MCF 10A (cell line): Measurements from ENCODE around the gene KIF5B. TPM values are rescaled to one million over a fixed set of nuclear protein-coding genes. Genes with fewer than 3 reads are reported as not detected.
"Not testable (repeated sequence)": the region's sequence is repeated elsewhere in the genome, so short reads cannot be mapped to it uniquely, and the experiment has no call there.

Experiments
- BruUV-seq: library from RNA; stranded (reverse); fragments of 400-500 nt; replicated peaks from 2 replicates; lab custom pipeline; 2021; lab: Mats Ljungman, UMichigan
- CTCF ChIA-PET: fragments of 300-600 bp; sonication (Branson Sonifier 250); formaldehyde crosslinking; extraction: SDS; loops from one replicate; lab custom pipeline; 2021; ENCODE audit warnings: antibody characterized with exemption, inconsistent platforms; lab: Yijun Ruan, JAX
- POLR2A ChIA-PET: fragments of 300-600, 350-650 bp; sonication (Branson Sonifier 250); formaldehyde crosslinking; extraction: SDS; loops from one replicate; lab custom pipeline; 2020; ENCODE audit warnings: antibody characterized with exemption, inconsistent platforms; lab: Yijun Ruan, JAX
- DNase-seq: peaks from one replicate; pipeline ENCODE4 v3.0.0-alpha.2; 2018; ENCODE audit not compliant: unreplicated experiment
- H3K27ac Mint-ChIP-seq: one replicate; pipeline ENCODE4 v1.8.0; 2022; ENCODE audit warnings: mild to moderate bottlenecking, low read depth, mixed read lengths; ENCODE audit not compliant: unreplicated experiment
- H3K27me3 Mint-ChIP-seq: one replicate; pipeline ENCODE4 v1.8.0; 2022; ENCODE audit warnings: mixed read lengths; ENCODE audit not compliant: insufficient read depth, unreplicated experiment
- H3K36me3 Mint-ChIP-seq: one replicate; pipeline ENCODE4 v1.8.0; 2022; ENCODE audit warnings: mild to moderate bottlenecking, moderate library complexity, mixed read lengths; ENCODE audit not compliant: insufficient read depth, unreplicated experiment
- H3K4me1 Mint-ChIP-seq: one replicate; pipeline ENCODE4 v1.8.0; 2022; ENCODE audit warnings: mixed read lengths; ENCODE audit not compliant: insufficient read depth, unreplicated experiment
- H3K4me3 Mint-ChIP-seq: one replicate; pipeline ENCODE4 v1.8.0; 2022; ENCODE audit warnings: mild to moderate bottlenecking, moderate library complexity, mixed read lengths; ENCODE audit not compliant: unreplicated experiment
- H3K9me3 Mint-ChIP-seq: one replicate; pipeline ENCODE4 v1.8.0; 2022; ENCODE audit warnings: mixed read lengths; ENCODE audit not compliant: unreplicated experiment
- intact Hi-C: fragments of 100-400 bp; cut with micrococcal nuclease; formaldehyde crosslinking; loops from 2 replicates; pipeline ENCODE4 v1.14.1; 2022
- total RNA-seq: library from RNA; stranded (reverse); gene quantifications from 2 replicates; pipeline ENCODE4 v1.2.3, GENCODE V29; 2022
- TF ChIP-seq, protein P1 (sequence below): fragments of 200-600 bp; IDR thresholded peaks from one replicate; pipeline ENCODE4 v1.8.0; 2022; ENCODE audit warnings: antibody characterized with exemption, mild to moderate bottlenecking; ENCODE audit not compliant: unreplicated experiment

Gene KIF5B
- total RNA-seq, 1 experiment from 2014 or later: 150 TPM

DNA sequence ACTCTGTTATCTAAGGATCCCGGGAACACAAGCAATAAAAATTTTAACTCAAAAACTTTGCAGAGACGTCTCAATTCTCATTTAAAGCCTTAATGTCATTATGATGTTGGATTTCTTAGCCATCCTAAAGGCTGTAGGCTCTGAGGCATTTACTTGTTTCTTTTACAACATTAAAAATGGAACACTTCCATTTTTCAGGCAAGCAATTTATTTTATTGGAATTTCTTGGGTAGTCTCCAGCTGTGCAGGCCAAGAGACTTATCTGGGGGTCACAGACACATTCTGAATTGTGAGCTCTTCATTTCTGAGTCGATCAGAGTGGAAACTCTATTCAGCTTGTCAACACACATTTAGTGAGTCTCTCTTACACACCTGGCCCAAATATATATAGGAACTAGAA is 48.0 kb upstream of the KIF5B start:
- no peak for DNase-seq
- TF ChIP-seq, protein P1, sequence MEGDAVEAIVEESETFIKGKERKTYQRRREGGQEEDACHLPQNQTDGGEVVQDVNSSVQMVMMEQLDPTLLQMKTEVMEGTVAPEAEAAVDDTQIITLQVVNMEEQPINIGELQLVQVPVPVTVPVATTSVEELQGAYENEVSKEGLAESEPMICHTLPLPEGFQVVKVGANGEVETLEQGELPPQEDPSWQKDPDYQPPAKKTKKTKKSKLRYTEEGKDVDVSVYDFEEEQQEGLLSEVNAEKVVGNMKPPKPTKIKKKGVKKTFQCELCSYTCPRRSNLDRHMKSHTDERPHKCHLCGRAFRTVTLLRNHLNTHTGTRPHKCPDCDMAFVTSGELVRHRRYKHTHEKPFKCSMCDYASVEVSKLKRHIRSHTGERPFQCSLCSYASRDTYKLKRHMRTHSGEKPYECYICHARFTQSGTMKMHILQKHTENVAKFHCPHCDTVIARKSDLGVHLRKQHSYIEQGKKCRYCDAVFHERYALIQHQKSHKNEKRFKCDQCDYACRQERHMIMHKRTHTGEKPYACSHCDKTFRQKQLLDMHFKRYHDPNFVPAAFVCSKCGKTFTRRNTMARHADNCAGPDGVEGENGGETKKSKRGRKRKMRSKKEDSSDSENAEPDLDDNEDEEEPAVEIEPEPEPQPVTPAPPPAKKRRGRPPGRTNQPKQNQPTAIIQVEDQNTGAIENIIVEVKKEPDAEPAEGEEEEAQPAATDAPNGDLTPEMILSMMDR: no peak
- H3K4me3 Mint-ChIP-seq: no peak overlapping the region
- BruUV-seq: no TSS peak
- no peaks in the 10 kb centered on the region for H3K27me3 Mint-ChIP-seq
- no peaks in the 10 kb centered on the region for H3K9me3 Mint-ChIP-seq
- no peak overlapping the region for H3K27ac Mint-ChIP-seq
- ChIA-PET POLR2A (interaction anchor here (0.6 kb wide), 1 partner anchor 188 kb away, joined by 3 read pairs; no protein-coding TSS in a partner anchor), CTCF (no interaction called here)
- intact Hi-C loops: no loop called here
- H3K4me1 Mint-ChIP-seq: no peaks in the 10 kb centered on the region
- no peaks in the 10 kb centered on the region for H3K36me3 Mint-ChIP-seq

DNA sequence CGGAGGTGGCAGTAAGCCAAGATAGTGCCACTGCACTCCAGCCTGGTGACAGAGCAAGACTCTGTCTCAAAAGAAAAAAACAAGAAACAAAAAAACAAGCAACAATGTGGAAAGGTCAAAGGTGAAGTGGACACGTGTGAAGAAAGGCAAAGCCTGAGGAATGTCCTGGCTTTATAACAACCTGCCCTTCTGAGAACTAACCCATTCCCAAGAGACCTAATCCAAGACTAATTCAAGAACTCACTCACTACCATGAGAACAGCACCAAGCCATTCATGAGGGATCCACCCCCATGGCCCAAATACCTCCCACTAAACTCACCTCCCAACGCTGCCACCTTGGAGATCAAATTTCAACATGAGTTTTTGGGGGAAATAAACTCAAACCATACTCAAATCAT is 47.5 kb upstream of the KIF5B start:
- DNase-seq: no peak
- TF ChIP-seq, protein P1: no peak
- H3K9me3 Mint-ChIP-seq: no peaks in the 10 kb centered on the region
- BruUV-seq: no TSS peak
- H3K4me1 Mint-ChIP-seq: no peaks in the 10 kb centered on the region
- POLR2A ChIA-PET: no interaction called here
- H3K36me3 Mint-ChIP-seq: no peaks in the 10 kb centered on the region
- CTCF ChIA-PET: no interaction called here
- H3K27me3 Mint-ChIP-seq: no peaks in the 10 kb centered on the region
- no peak overlapping the region for H3K27ac Mint-ChIP-seq
- intact Hi-C loops: no loop called here
- no peak overlapping the region for H3K4me3 Mint-ChIP-seq

DNA sequence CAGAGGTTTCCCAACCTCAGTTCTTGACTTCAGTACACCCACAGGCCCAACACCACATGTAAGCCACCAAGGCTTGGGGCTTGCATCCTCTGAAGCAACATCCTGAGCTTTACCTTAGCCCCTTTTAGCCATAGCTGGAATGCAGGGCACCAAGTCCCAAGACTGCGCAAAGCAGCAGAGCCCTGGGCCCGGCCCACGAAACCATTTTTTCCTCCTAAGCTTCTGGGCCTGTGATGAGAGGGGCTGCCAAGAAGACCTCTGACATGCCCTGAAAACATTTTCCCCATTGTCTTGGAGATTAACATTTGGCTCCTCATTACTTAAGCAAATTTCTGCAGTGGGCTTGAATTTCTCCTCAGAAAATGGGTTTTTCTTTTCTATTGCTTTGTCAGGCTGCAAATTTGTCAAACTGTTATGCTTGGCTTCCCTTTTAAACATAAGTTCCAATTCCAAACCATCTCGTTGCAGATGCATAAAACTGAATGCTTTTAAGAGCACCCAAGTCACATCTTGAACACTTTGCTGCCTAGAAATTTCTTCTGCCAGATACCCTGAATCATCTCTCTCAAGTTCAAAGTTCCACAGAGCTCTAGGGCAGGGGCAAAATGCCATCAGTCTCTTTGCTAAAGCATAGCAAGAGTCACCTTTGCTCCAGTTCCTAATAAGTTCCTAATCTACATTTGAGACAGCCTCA is 42.5 kb upstream of the KIF5B start:
- H3K9me3 Mint-ChIP-seq: not testable (repeated sequence)

DNA sequence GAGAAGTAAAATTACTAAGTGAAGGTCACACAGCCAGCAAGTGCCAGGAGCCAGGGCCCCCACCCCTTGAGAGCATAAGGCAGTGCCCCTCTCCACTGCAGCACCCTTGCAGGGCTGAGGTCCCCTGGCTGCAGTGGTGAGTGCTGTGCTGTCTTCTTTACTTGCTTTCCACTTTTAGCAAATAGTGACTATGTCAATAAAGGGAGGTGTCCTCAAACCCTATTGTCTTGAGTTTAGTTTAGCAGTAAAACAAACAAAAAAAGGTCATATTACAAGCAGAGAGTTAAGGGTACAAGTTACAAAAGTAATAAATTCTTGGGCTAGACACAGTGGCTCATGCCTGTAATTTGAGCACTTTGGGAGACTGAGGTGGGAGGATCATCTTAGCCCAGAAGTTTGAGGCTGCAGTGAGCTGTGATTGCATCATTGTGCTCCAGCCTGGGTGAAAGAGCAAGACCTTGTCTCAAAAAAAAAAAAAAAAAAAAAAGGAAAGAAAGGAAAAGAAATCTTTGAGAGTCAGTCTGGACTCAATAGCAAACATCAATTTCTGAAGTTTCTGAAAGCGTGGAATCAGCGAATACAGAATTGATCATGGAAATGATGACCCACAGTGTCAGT is 39.0 kb upstream of the KIF5B start:
- Mint-ChIP-seq H3K27me3 (no peaks in the 10 kb centered on the region), H3K36me3 (no peaks in the 10 kb centered on the region), H3K27ac (peak overlapping the region; percentile 7), H3K9me3 (no peaks in the 10 kb centered on the region), H3K4me1 (no peaks in the 10 kb centered on the region), H3K4me3 (no peak overlapping the region)
- ChIA-PET POLR2A (no interaction called here), CTCF (no interaction called here)
- DNase-seq: peak; percentile 56
- BruUV-seq: no TSS peak
- TF ChIP-seq, protein P1: no peak
- intact Hi-C loops: no loop called here

More for the DNA sequence above, 42.5 kb upstream of the KIF5B start:
- DNase-seq, BruUV-seq, H3K27ac Mint-ChIP-seq, H3K36me3 Mint-ChIP-seq, H3K4me3 Mint-ChIP-seq, intact Hi-C loops, H3K4me1 Mint-ChIP-seq, CTCF ChIA-PET, H3K27me3 Mint-ChIP-seq: not testable (repeated sequence)
- POLR2A ChIA-PET: interaction anchor here (0.6 kb wide), 1 partner anchor 31 kb away, joined by 3 read pairs; no protein-coding TSS in a partner anchor
